ENCODE data around the gene NLGN2.
A peak's percentile ranks its signal among the peaks of the same experiment; 100 is the strongest.

The NLGN2 gene

GRCh38 chr17:7436556-7437368 lies 29.1 kb downstream of the NLGN2 start:
- peak; percentile 73 to 76 for DNase-seq (ENCODE audit: low read depth in 2 of 2)

- DNase-seq (ENCODE audit: low read depth in 2 of 2), result no peak
Observed at GRCh38 chr17:7437369-7437863, 29.8 kb downstream of the NLGN2 start.

- peak; percentile 63 to 66 for DNase-seq (ENCODE audit: low read depth in 2 of 2)
Observed at GRCh38 chr17:7437950-7438614, 30.4 kb downstream of the NLGN2 start.

GRCh38 chr17:7438656-7439460 lies 31.2 kb downstream of the NLGN2 start:
- no peak for DNase-seq (ENCODE audit: low read depth in 2 of 2)

GRCh38 chr17:7439462-7440112 lies 31.9 kb downstream of the NLGN2 start, which contains the start of gene FGF11:
TSS of gene FGF11 (plus strand) at chr17:7439512. CDS start at chr17:7439621, 109 bp downstream.
- DNase-seq (ENCODE audit: low read depth in 2 of 2), result no peak

GRCh38 chr17:7440113-7440833 lies 32.6 kb downstream of the NLGN2 start:
- DNase-seq (ENCODE audit: low read depth in 2 of 2), result peak in 1 of 2 donors; percentile 34

GRCh38 chr17:7440834-7441195 lies 33.2 kb downstream of the NLGN2 start:
- DNase-seq (ENCODE audit: low read depth in 2 of 2), result no peak

GRCh38 chr17:7441266-7441665 lies 33.6 kb downstream of the NLGN2 start:
- DNase-seq (ENCODE audit: low read depth in 2 of 2), result no peak

GRCh38 chr17:7442142-7442541 lies 34.5 kb downstream of the NLGN2 start:
- no peak for DNase-seq (ENCODE audit: low read depth in 2 of 2)

- DNase-seq (ENCODE audit: low read depth in 2 of 2), result no peak
Observed at GRCh38 chr17:7443499-7444485, 36.1 kb downstream of the NLGN2 start.

GRCh38 chr17:7444682-7445618 lies 37.3 kb downstream of the NLGN2 start, which contains the start of gene CHRNB1:
TSS of gene CHRNB1 (plus strand) at chr17:7445061. CDS start at chr17:7445128, 67 bp downstream.
- DNase-seq (ENCODE audit: low read depth in 2 of 2), result no peak

GRCh38 chr17:7445619-7445968 lies 37.9 kb downstream of the NLGN2 start:
- DNase-seq (ENCODE audit: low read depth in 2 of 2), result no peak

- no peak for DNase-seq (ENCODE audit: low read depth in 2 of 2)
Observed at GRCh38 chr17:7448461-7448860, 40.8 kb downstream of the NLGN2 start.

- no peak for DNase-seq (ENCODE audit: low read depth in 2 of 2)
Observed at GRCh38 chr17:7459961-7460545, 52.4 kb downstream of the NLGN2 start.

GRCh38 chr17:7460850-7461660 lies 53.4 kb downstream of the NLGN2 start:
- no peak for DNase-seq (ENCODE audit: low read depth in 2 of 2)

- DNase-seq (ENCODE audit: low read depth in 2 of 2), result no peak
Observed at GRCh38 chr17:7462474-7463371, 55.1 kb downstream of the NLGN2 start.
